Measurements from ENCODE around the gene MAP3K6.

MAP3K6 gene

DNA sequence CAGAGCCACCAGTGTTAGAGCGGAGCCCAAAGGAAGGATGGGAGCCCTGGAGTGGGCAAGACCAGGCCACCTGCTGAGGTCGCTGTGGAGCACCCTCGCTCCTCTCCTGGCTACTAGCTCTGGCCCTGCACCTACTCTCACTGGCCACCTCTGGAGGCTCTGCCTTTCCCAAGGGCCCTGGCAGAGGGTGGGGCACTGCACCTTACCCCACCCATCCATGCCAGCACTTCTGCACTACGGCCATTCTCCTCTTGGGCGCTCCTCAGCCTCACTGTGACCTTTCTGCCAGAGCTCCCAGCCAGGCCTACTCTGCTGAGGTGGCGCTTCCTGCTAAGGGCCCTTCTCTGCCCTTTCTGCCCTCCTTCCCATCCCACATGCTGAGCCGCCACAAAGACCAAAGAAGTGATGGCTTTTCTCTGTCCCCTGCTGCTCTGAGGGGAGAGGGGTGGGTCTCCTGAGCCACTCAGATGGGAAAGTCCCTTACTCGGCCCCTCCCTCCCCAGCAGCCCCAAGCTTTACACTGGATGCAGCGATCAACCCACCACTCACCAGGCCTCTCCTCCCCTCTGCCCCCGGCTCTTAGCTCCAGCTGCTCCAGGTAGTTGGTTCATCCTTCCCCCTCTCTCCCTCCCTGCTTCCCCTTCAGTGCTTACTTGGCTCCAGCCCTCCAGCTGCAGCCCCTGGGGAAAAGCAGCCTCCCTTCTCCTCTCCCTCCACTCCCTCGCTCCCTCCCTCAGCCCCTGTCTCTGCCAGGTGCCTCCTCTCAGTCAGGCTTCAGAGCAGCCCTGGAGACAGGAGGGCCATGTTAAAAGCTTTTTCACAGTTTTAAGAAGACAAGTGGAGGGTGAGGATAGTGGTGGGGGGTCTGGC lies 59.6 kb downstream of the MAP3K6 start:
- in situ Hi-C loops (cut with MboI; ENCODE audit: low sequenced_read_pairs): no loop called here

- in situ Hi-C loops (cut with MboI; ENCODE audit: low sequenced_read_pairs): no loop called here
Observed at GRCh38 chr1:27306071-27306470, 60.7 kb downstream of the MAP3K6 start.

Data from HL-60/S4 treated with phorbol 12-myristate 13-acetate at 8.2 ng/mL for 4 days and 3 days (cell line).